Mesenchymal stem cell (in vitro differentiated cells and primary cell): ENCODE data around the gene PEX11G.

Source experiments
- DNase-seq: peaks from one replicate; pipeline ENCODE4 v3.0.0-alpha.2; 2013
- H2AFZ ChIP-seq: one replicate; pipeline ENCODE4 v1.6.1; 2013; ENCODE audit warnings: low read depth, mild to moderate bottlenecking, control low read depth, inconsistent platforms, low read length, moderate library complexity
- H2AK5ac ChIP-seq: 2 replicates; pipeline ENCODE4 v1.6.1; 2013; ENCODE audit warnings: low read length, moderate library complexity, mild to moderate bottlenecking, inconsistent platforms; ENCODE audit not compliant: severe bottlenecking
- H2BK120ac ChIP-seq: one replicate; pipeline ENCODE4 v1.6.1; 2013; ENCODE audit warnings: low read depth, mild to moderate bottlenecking, inconsistent platforms, low read length, moderate library complexity
- H2BK12ac ChIP-seq, 2 experiments: one replicate each; pipeline ENCODE4 v1.6.1; 2013; ENCODE audit warnings: inconsistent platforms in 2 of 2, low read length in 2 of 2, mild to moderate bottlenecking in 2 of 2, moderate library complexity in 2 of 2, control low read depth in 1 of 2
- H2BK15ac ChIP-seq: one replicate; pipeline ENCODE4 v1.6.1; 2013; ENCODE audit warnings: mild to moderate bottlenecking, low read depth, inconsistent platforms; ENCODE audit not compliant: poor library complexity, severe bottlenecking
- H2BK5ac ChIP-seq: 2 replicates; pipeline ENCODE4 v1.6.1; 2013; ENCODE audit warnings: low read depth, mild to moderate bottlenecking, low read length, control low read depth, inconsistent platforms; ENCODE audit not compliant: poor library complexity, severe bottlenecking
- H3K14ac ChIP-seq, 2 experiments: one replicate each; pipeline ENCODE4 v1.6.1; 2013; ENCODE audit warnings: inconsistent platforms in 2 of 2, low read length in 2 of 2, control low read depth in 1 of 2, mild to moderate bottlenecking in 1 of 2, moderate library complexity in 1 of 2
- H3K18ac ChIP-seq, 2 experiments: one replicate each; pipeline ENCODE4 v1.6.1; 2013; ENCODE audit warnings: inconsistent platforms in 2 of 2, low read length in 2 of 2, control low read depth in 1 of 2, low read depth in 1 of 2, mild to moderate bottlenecking in 1 of 2
- H3K23ac ChIP-seq, 2 experiments: one replicate each; pipeline ENCODE4 v1.6.1; 2013; ENCODE audit warnings: inconsistent platforms in 2 of 2, low read length in 2 of 2, mild to moderate bottlenecking in 2 of 2, moderate library complexity in 2 of 2, control low read depth in 1 of 2
- H3K27ac ChIP-seq: 2 replicates; pipeline ENCODE4 v1.5.1; 2013; ENCODE audit warnings: mild to moderate bottlenecking, moderate library complexity, low read length, control low read depth, inconsistent platforms; ENCODE audit not compliant: poor library complexity, severe bottlenecking
- H3K27me3 ChIP-seq, 2 experiments: 2 replicates each; pipeline versions ENCODE4 v1.6.1 to v1.7.0; 2013; ENCODE audit warnings: low read length in 2 of 2, mild to moderate bottlenecking in 2 of 2, moderate library complexity in 2 of 2, control low read depth in 1 of 2, inconsistent platforms in 1 of 2; ENCODE audit not compliant: control insufficient read depth in 1 of 2, insufficient read depth in 1 of 2
- H3K36me3 ChIP-seq, 2 experiments: 2 replicates each; pipeline versions ENCODE4 v1.6.1 to v1.7.0; 2013; ENCODE audit warnings: low read length in 2 of 2, control low read depth in 1 of 2, inconsistent platforms in 1 of 2, low read depth in 1 of 2, mild to moderate bottlenecking in 1 of 2; ENCODE audit not compliant: insufficient read depth in 2 of 2, control insufficient read depth in 1 of 2
- H3K4ac ChIP-seq, 2 experiments: one replicate each; pipeline ENCODE4 v1.6.1; 2013; ENCODE audit warnings: inconsistent platforms in 2 of 2, low read length in 2 of 2, mild to moderate bottlenecking in 2 of 2, moderate library complexity in 2 of 2, control low read depth in 1 of 2, low read depth in 1 of 2
- H3K4me1 ChIP-seq: 2 replicates; pipeline ENCODE4 v1.6.1; 2013; ENCODE audit warnings: low read depth, low read length, control low read depth; ENCODE audit not compliant: control insufficient read depth, insufficient read depth
- H3K4me2 ChIP-seq: 2 replicates; pipeline ENCODE4 v1.6.1; 2013; ENCODE audit warnings: low read length, mild to moderate bottlenecking, inconsistent platforms; ENCODE audit not compliant: poor library complexity, severe bottlenecking
- H3K4me3 ChIP-seq, 2 experiments: 2 replicates each; pipeline versions ENCODE4 v1.5.1 to v1.7.0; 2013; ENCODE audit warnings: low read length in 2 of 2, mild to moderate bottlenecking in 2 of 2, control low read depth in 1 of 2, low read depth in 1 of 2; ENCODE audit not compliant: insufficient read depth in 1 of 2
- H3K79me1 ChIP-seq: replicated peaks from 2 replicates; pipeline ENCODE4 v1.6.1; 2013; ENCODE audit warnings: mild to moderate bottlenecking, control low read depth, low read length, inconsistent platforms; ENCODE audit not compliant: poor library complexity, severe bottlenecking
- H3K9ac ChIP-seq: 2 replicates; pipeline ENCODE4 v1.7.0; 2013; ENCODE audit warnings: mild to moderate bottlenecking, low read length, moderate library complexity
- H3K9me3 ChIP-seq: 2 replicates; pipeline ENCODE4 v1.7.0; 2013; ENCODE audit warnings: mild to moderate bottlenecking, low read length; ENCODE audit not compliant: control insufficient read depth
- H4K8ac ChIP-seq: one replicate; pipeline ENCODE4 v1.6.1; 2013; ENCODE audit warnings: inconsistent platforms, mild to moderate bottlenecking, low read length, moderate library complexity
- H4K91ac ChIP-seq: one replicate; pipeline ENCODE4 v1.6.1; 2013; ENCODE audit warnings: mild to moderate bottlenecking, low read length, inconsistent platforms
- WGBS: methylation state at CpG from one replicate; pipeline ENCODE4 v1.1.7; 2013; ENCODE audit warnings: mixed read lengths; 5-methylcytosine and 5-hydroxymethylcytosine counted together

The PEX11G gene

DNA sequence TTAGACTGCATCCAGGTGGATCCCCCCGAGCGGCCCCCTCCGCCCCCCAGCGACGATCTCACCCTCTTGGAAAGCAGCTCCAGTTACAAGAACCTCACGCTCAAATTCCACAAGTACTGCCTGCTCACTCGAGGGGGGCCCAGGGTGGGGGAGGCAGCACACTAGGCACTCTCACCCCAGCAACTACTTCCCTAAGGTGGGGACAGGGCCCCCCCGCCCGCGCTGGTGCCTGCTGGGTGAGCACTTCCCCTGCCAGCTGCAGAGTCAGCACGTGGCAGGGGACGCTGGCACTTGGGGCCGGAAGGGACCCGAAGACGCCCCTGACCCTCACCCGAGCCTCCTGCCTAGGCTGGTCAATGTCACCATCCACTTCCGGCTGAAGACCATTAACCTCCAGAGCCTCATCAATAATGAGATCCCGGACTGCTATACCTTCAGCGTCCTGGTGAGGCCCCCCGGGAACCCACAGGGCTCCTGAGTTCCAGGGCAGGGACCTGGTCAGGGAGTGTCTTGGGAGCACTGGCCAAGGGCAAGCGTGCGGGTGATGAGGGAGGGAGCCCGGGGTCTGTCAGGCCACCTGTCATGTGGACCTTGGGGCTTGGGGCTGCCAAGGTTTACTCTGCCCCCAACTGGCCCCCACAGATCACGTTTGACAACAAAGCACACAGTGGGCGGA, 38.8 kb upstream of the PEX11G start:
- H2BK120ac ChIP-seq, result no peak overlapping the region
- H3K36me3 ChIP-seq, result peaks cover 64 to 77% of the 10 kb centered on the region in 2 experiments
- no peak overlapping the region for H3K4me3 ChIP-seq
- no peak overlapping the region for H3K9ac ChIP-seq
- H2BK12ac ChIP-seq, result no peak overlapping the region
- H4K8ac ChIP-seq, result no peak overlapping the region
- no peak for DNase-seq
- H2BK15ac ChIP-seq, result no peak overlapping the region
- H3K27me3 ChIP-seq, result no peaks in the 10 kb centered on the region
- no peak overlapping the region for H3K4me2 ChIP-seq
- H3K9me3 ChIP-seq, result no peaks in the 10 kb centered on the region
- no peak overlapping the region for H2BK5ac ChIP-seq
- no peak overlapping the region for H3K23ac ChIP-seq
- peaks cover 6% of the 10 kb centered on the region for H3K4me1 ChIP-seq
- H3K4ac ChIP-seq, result no peak overlapping the region
- H4K91ac ChIP-seq, result no peak overlapping the region
- 91% methylated on average over 25 of the region's 25 CpGs for WGBS
- peaks cover 33% of the 10 kb centered on the region for H3K79me1 ChIP-seq
- H3K14ac ChIP-seq, result no peak overlapping the region
- no peak overlapping the region for H3K27ac ChIP-seq
- H2AFZ ChIP-seq, result no peak overlapping the region
- no peak overlapping the region for H3K18ac ChIP-seq
- no peak overlapping the region for H2AK5ac ChIP-seq

DNA sequence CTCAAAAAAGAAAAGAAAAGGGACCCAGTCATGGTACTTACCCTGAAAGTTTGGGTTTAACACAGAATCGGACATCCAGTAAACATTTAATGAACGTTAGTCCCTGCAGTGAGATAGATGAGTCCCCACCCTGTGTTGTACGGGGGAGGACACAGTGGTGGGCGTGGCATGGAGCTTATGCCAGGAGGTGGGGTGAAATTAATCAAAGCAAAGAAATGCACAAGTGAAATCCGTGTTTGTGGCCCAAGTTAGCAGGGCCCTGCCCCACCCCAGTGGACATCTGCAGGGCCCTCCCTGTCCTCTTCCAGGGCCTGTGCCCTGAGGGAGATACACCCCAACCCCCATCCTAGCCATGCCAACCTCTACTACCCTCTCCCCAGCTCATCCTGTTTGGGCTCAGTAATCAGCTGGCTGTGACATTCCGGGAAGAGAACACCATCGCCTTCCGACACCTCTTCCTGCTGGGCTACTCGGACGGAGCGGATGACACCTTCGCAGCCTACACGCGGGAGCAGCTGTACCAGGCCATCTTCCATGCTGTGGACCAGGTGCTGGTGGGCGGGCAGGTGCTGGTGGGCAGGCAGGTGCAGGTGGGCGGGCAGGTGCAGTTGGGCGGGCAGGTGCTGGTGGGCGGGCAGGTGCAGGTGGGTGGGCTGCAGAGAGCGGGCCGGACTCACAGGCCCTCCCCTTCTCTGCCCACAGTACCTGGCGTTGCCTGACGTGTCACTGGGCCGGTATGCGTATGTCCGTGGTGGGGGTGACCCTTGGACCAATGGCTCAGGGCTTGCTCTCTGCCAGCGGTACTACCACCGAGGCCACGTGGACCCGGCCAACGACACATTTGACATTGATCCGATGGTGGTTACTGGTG, 37.5 kb upstream of the PEX11G start:
- Histone ChIP-seq H4K91ac (no peak overlapping the region), H3K18ac (no peak overlapping the region), H2AK5ac (no peak overlapping the region), H3K23ac (no peak overlapping the region), H3K79me1 (peaks cover 31% of the 10 kb centered on the region), H2BK15ac (no peak overlapping the region), H2BK120ac (no peak overlapping the region), H3K4me3 (no peak overlapping the region), H4K8ac (no peak overlapping the region), H3K14ac (no peak overlapping the region), H3K27me3 (no peaks in the 10 kb centered on the region), H3K36me3 (peaks cover 55 to 68% of the 10 kb centered on the region in 2 experiments), H2BK12ac (no peak overlapping the region), H2BK5ac (no peak overlapping the region), H3K9ac (no peak overlapping the region), H2AFZ (no peak overlapping the region), H3K9me3 (no peaks in the 10 kb centered on the region), H3K4me2 (no peak overlapping the region), H3K4ac (no peak overlapping the region), H3K4me1 (peaks cover 11% of the 10 kb centered on the region), H3K27ac (no peak overlapping the region)
- no peak for DNase-seq
- 97% methylated on average over 27 of the region's 31 CpGs for WGBS

DNA sequence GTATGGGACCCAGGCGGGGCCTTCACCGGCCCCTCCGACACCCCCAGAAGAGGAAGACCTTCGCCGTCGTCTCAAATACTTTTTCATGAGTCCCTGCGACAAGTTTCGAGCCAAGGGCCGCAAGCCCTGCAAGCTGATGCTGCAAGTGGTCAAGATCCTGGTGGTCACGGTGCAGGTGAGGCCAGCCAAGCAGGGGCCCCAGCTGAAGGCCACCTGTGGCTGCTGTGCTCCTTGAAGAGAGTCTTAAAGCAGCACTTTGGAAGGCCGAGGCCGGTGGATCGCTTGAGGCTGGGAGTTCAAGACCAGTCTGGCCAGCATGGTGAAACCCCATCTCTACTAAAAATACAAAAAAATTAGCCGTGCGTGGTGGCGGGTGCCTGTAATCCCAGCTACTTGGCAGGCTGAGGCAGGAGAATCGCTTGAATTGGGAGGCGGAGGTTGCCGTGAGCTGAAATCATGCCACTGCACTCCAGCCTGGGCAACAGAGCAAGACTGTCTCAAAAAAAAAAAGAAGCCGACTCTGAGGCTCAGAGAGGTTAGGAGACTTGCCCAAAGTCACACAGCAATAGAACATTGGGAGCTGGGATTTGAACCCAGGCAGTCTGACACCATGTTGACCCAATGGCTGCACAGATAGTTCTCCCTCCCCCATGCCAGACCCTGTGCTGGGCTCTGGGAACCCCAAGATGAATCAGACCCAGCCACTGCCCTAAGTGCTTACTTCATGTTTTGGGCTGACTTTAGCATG, 36.3 kb upstream of the PEX11G start:
- Histone ChIP-seq H3K18ac (no peak overlapping the region), H4K8ac (no peak overlapping the region), H2BK120ac (no peak overlapping the region), H3K4ac (no peak overlapping the region), H2BK12ac (no peak overlapping the region), H2BK15ac (no peak overlapping the region), H3K4me1 (peaks cover 11% of the 10 kb centered on the region), H3K79me1 (peaks cover 35% of the 10 kb centered on the region), H3K4me3 (no peak overlapping the region), H3K36me3 (peaks cover 58% of the 10 kb centered on the region in 2 experiments), H2BK5ac (no peak overlapping the region), H2AFZ (no peak overlapping the region), H3K4me2 (no peak overlapping the region), H3K14ac (no peak overlapping the region), H3K27me3 (no peaks in the 10 kb centered on the region), H3K9ac (no peak overlapping the region), H3K23ac (no peak overlapping the region), H3K27ac (no peak overlapping the region), H3K9me3 (no peaks in the 10 kb centered on the region), H2AK5ac (no peak overlapping the region), H4K91ac (no peak overlapping the region)
- WGBS, result 97% methylated on average over 20 of the region's 20 CpGs
- no peak for DNase-seq

DNA sequence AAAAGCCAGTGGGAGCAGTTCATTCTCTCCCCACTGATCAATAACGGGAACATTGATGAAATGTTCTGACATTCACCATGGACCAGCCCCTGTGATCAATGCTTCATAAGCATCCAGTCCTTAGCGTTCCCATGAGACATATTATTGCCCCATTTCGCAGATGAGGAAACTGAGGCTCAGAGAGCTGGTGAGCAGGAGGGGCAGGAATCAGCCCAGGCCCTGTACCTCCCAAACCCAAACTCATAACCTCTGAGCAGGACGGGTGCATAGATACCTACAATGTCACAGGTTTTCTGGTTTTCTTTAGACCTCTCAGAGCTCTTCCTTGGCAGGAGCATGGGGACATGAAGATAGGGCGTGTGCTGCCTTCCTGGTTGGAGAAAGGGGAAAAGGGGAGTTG, 35.7 kb upstream of the PEX11G start:
- Histone ChIP-seq H2AK5ac (no peak overlapping the region), H3K14ac (no peak overlapping the region), H2BK12ac (no peak overlapping the region), H3K27ac (no peak overlapping the region), H4K91ac (no peak overlapping the region), H3K9ac (no peak overlapping the region), H3K27me3 (no peaks in the 10 kb centered on the region), H3K4me1 (peaks cover 11% of the 10 kb centered on the region), H3K4me2 (no peak overlapping the region), H3K4ac (no peak overlapping the region), H4K8ac (no peak overlapping the region), H3K23ac (no peak overlapping the region), H2BK120ac (no peak overlapping the region), H3K4me3 (no peak overlapping the region), H2BK5ac (no peak overlapping the region), H3K18ac (no peak overlapping the region), H3K9me3 (no peaks in the 10 kb centered on the region), H2AFZ (no peak overlapping the region), H2BK15ac (no peak overlapping the region), H3K79me1 (peaks cover 37% of the 10 kb centered on the region), H3K36me3 (peaks cover 58 to 59% of the 10 kb centered on the region in 2 experiments)
- no peak for DNase-seq
- WGBS, result 94% methylated on average over 4 of the region's 5 CpGs
